ELR (cell line): Measurements from ENCODE around the gene SUGCT.
A peak's percentile ranks its signal among the peaks of the same experiment; 100 is the strongest.

Experiments
- DNase-seq: peaks from one replicate; pipeline ENCODE4 v3.0.0-alpha.2; 2015; ENCODE audit warnings: low read depth

The SUGCT gene

DNA sequence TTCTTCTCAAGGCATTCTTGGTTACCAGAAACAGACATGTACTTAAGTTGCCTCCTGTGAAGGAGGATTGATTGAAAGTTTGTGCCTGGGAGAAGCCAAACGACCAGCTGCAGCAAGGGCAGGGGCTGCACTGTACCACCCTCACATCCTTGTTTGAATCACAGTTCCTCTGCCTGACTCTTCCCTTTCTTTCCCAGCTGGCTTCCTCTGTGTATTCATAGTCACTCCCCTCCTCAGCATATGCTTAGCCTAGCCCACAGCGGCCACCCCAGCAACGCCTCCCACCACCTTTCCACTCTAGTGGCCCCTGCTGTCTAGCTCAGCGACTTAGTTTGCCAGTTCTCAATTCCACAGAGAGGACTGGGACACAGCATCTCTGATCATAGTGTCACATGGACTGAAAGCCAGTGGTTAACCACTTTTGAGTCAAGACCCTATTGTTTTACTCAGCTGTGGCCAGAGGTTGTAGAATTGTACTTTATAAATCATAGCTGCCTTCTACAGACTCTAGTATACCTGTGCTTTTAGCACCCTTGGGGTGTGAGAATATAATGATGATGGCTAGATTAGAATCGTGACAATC lies 643.0 kb downstream of the SUGCT start:
- DNase-seq, result no peak

- no peak for DNase-seq
Observed at GRCh38 chr7:40780460-40780859, 645.7 kb downstream of the SUGCT start.

DNA sequence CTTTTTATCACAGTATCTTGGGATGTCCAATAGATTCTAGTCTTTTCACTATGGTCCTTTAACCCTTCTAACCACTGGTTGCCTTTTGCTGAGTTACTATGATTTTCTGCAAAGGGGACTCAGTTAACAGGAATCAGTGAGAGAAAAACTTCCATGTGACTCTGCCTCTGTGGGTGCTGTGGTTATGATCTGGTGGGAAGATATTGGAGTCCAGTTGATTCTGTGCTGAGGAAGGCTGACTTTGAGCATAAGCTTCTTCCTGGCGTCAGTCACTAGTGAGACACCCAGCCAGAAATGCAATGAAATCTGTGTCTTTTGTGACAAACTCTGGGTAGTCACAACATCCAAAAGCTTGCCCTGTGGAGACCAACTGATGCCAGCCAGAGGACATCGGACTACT lies 648.0 kb downstream of the SUGCT start:
- DNase-seq, result no peak

DNA sequence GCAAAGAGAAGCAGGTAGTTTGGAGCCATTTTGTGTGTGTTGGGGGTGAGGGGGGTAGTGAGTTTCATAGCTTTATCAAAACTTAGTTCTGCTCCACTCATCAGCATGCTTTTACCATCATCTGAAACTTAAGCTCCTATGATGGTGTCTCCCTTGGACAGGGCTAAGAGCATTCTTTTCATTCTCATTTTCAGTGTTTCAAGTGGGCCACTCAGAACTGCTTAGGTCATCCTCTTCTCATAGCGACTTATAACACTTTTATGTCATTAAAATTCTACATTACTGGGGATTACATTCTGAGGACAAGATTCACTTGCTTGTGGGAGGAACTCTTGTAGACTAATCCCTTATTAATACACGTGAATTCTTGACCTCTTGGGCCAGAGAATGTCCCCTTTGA lies 649.4 kb downstream of the SUGCT start:
- DNase-seq, result no peak

DNA sequence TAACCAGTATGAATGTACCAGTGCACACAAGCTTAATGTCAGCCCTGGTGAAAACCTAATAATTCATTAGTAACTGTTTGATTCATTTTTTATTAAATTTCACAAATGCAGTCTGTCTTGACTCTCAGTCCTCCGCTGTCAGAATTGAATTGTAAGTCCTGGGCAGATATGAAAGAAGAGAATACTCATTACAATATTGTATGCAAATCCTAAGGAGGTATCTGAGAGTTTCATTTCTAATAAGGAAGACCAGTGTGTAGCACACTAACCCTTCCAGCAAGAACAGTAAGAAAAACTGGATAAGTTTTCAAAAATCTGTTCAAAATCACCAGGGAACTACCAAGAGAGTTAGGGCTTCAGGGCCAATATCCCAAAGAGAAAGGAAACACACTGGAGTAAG lies 652.1 kb downstream of the SUGCT start:
- DNase-seq, result no peak

DNA sequence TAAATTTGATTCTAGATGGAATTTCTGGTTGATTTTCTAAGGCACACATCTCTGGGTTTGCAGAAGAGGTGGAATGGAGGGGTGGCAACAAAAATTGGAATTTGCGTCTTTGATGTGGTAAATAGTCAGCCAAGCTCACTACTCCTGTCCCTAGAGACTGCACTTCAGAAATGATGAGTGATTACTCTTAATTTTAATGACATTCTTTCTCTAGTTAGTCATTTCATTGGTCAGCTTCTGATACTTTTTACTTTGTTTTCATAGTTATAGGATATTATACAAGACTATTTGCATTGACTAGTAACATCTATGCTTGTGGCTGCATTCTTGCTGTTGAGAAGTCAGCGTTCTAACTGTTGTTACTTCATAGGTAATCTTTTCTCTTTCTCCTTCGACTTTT lies 658.3 kb downstream of the SUGCT start:
- DNase-seq, result peak; percentile 44

DNA sequence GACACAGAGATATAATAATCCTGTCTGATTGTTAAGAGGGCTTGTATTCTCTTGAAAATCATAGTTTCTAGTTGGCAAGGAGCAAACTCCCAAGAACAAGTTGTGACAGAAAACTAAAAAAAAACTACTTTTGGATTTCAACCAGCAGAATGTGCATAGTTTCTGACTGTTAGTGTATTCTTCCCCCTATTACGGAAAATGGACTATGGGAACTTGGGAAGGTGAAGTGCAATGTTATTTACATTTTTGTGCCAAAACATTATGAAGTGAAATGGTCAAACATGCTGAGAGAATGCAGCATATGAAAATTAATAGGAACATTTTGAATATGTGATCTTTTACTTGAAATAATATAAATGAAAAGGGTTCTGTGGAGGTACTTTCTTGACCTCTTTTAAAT lies 660.8 kb downstream of the SUGCT start:
- no peak for DNase-seq

- no peak for DNase-seq
Observed at GRCh38 chr7:40796723-40797122, 661.9 kb downstream of the SUGCT start.

DNA sequence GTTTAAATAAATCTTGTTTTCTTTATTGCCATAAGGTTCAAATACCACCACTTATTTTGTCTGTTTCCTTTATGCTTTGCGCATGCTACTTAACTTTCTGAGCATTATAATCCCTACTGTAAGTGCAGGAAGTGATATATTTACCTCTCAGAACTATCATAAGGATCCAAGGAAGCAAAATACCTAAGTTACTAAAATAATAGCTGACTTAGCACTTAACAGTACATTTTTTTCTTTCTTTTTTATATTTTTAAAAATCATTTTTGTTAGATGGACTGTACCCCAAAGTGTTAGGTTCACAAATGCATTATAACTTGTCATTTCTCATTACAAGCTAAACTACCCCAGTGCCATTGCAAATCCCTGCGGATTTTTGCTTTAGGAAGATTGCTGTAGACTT lies 663.8 kb downstream of the SUGCT start:
- no peak for DNase-seq

- DNase-seq, result no peak
Observed at GRCh38 chr7:40799493-40800403, 664.9 kb downstream of the SUGCT start.

- no peak for DNase-seq
Observed at GRCh38 chr7:40800771-40801170, 666.0 kb downstream of the SUGCT start.

- no peak for DNase-seq
Observed at GRCh38 chr7:40802497-40802896, 667.7 kb downstream of the SUGCT start.

DNA sequence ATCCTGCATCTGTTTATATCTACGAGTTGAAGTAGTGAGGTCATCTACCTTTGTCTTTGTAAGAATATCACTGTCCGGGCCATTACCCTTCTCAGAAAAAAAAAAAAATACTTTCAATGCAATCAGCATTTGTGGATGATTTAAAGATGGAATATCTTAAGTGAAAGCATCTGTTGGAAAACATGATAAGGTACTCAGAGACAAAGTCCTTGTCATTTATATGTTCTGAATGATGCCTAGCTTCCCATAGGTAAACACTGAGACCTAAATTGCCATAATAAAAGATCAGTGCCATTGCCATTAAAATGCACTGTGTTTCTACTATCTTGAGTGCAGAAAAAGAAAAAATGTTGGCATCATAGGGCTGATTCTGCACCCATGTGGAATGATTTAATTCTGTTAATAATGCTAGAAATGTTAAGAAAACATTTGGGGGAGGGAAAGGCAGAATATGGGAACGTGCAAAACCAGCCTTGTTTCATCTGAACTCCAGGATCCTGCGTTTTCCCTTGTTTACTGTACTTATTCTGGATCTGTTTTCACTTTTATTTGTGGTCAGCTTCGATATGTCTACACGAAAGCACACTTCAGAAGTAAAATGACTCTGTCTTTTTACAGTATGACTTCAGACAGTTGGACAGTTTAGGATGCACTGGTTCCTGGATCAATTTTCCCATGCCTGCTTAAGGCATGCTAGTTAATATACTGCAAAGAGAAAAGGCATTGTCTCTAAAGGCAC lies 669.8 kb downstream of the SUGCT start:
- no peak for DNase-seq

- no peak for DNase-seq
Observed at GRCh38 chr7:40805361-40805760, 670.6 kb downstream of the SUGCT start.

GRCh38 chr7:40808378-40808942 lies 673.7 kb downstream of the SUGCT start:
- peak; percentile 60 for DNase-seq

DNA sequence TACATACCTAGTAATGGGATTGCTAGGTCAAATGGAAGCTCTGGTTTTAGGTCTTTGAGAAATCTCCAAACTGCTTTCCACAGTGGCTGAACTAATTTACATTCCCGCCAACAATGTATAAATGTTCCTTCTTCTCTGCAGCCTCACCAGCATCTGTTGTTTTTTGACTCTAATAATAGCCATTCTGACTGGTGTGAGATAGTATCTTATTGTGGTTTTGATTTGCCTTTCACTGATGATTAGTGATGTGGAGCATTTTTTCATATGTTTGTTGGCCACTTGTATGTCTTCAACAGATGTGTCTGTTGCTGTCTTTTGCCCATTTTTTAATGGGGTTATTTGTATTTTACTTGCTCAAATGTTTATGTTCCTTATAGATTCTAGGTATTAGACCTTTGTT lies 675.5 kb downstream of the SUGCT start:
- DNase-seq, result no peak

DNA sequence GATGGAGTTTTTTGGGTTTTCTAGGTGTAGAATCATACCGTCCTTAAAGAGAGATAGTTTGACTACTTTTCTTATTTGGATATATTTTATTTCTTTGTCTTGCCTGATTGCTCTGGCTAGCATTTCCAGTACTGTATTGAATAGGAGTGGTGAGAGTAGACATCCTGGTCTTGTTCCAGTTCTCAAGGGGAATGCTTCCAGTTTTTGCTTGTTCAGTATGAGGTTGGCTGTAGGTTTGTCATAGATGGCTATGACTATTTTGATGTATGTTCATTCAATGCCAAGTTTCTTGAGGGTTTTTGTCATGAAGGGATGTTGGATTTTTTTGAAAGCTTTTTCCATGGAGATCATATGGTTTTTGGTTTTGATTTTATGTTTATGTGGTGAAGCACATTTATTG lies 676.9 kb downstream of the SUGCT start:
- DNase-seq, result no peak

DNA sequence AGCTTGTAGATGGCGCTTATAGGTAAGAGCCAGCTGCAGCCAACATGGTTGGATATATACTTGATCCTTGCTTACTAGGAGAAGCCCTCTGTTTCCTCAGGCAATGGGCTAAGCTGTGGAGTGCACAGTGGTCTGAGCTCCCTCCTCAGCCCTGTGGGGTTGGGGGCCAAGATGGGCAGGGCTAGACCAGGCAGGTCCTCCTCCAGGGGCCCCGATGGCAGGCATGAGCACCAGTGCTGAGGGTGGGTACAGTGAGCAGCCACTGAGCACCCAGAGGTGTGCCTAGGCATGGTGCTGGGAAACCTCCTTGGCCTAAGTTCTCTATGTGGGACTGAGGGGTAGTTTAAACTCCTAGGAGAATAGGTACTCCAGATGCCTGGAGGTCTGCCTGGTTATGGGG lies 680.2 kb downstream of the SUGCT start:
- DNase-seq, result no peak

- peak; percentile 17 for DNase-seq
Observed at GRCh38 chr7:40815512-40815911, 680.7 kb downstream of the SUGCT start.

- no peak for DNase-seq
Observed at GRCh38 chr7:40822861-40823260, 688.1 kb downstream of the SUGCT start.

GRCh38 chr7:40824461-40824860 lies 689.7 kb downstream of the SUGCT start:
- peak; percentile 20 for DNase-seq

DNA sequence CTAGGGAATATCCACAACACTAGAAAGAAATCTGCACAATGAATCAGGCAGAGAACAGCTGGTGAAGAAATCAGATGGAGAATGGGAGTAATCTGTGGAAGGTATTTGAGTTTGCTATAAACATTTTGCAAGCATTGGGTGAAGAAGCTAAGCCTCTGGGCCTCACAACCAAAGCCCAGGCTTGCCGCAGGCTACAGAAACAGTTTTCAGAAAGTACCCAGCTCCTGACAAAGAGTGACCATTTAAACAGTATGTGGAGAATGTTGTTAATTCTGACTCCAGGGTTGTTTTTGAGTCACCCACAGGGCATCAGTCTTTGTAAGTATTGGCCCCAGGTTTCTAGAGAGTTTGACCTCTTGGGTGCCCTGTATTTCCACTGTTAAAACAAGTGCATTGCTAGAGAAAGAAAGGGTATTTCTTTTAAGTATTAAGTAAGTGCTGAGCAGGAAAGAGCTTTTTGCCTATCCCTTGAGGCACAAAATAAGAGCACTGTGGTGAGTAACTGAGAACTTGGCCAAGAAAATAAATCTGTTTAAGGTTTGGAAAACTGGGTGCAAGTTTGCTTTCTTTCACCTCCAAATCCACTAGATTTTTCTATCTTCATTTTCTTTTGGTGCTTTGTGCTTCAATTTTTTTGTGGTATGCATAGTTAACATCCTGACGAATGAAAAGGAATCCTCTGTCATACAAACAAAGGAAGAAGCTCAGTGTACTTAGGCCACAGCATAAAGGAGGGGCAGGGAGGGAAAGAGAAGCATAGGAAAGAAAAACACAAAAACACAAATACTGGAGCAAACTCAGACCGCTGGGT lies 691.8 kb downstream of the SUGCT start:
- DNase-seq, result peak; percentile 51
